ENCODE results near the gene PTPRN2.

Gene PTPRN2

GRCh38 chr7:157996359-157997079 is 591.1 kb downstream of the PTPRN2 start:
- DNase-seq (ENCODE audit: low read depth, low spot score): no peak
- no peak for TF ChIP-seq CTCF (IDR thresholded peaks at IDR 0.05; ENCODE audit: insufficient read depth, low read length, missing control alignments)
- H3K4me3 ChIP-seq (ENCODE audit: low read depth, low read length): no peak overlapping the region
- ChIA-PET CTCF (no interaction called here), POLR2A (no interaction called here)

- DNase-seq (ENCODE audit: low read depth, low spot score): no peak
- H3K4me3 ChIP-seq (ENCODE audit: low read depth, low read length): no peak overlapping the region
- ChIA-PET POLR2A (no interaction called here), CTCF (no interaction called here)
- no peak for TF ChIP-seq CTCF (IDR thresholded peaks at IDR 0.05; ENCODE audit: insufficient read depth, low read length, missing control alignments)
Measured at GRCh38 chr7:157995815-157996214, 591.8 kb downstream of the PTPRN2 start.

- DNase-seq (ENCODE audit: low read depth, low spot score): no peak
- POLR2A ChIA-PET: no interaction called here
- no peak for TF ChIP-seq CTCF (IDR thresholded peaks at IDR 0.05; ENCODE audit: insufficient read depth, low read length, missing control alignments)
- CTCF ChIA-PET: no interaction called here
- H3K4me3 ChIP-seq (ENCODE audit: low read depth, low read length): no peak overlapping the region
Measured at GRCh38 chr7:157994319-157994718, 593.3 kb downstream of the PTPRN2 start.

- POLR2A ChIA-PET: no interaction called here
- CTCF ChIA-PET: no interaction called here
- no peak for DNase-seq (ENCODE audit: low read depth, low spot score)
- H3K4me3 ChIP-seq (ENCODE audit: low read depth, low read length): no peak overlapping the region
- no peak for TF ChIP-seq CTCF (IDR thresholded peaks at IDR 0.05; ENCODE audit: insufficient read depth, low read length, missing control alignments)
Measured at GRCh38 chr7:157993406-157994105, 594.1 kb downstream of the PTPRN2 start.

GRCh38 chr7:157992511-157993160 is 595.0 kb downstream of the PTPRN2 start:
- CTCF ChIA-PET: no interaction called here
- H3K4me3 ChIP-seq (ENCODE audit: low read depth, low read length): no peak overlapping the region
- POLR2A ChIA-PET: no interaction called here
- TF ChIP-seq CTCF (IDR thresholded peaks at IDR 0.05; ENCODE audit: insufficient read depth, low read length, missing control alignments): no peak
- DNase-seq (ENCODE audit: low read depth, low spot score): no peak

GRCh38 chr7:157991761-157992160 is 595.9 kb downstream of the PTPRN2 start:
- no peak for TF ChIP-seq CTCF (IDR thresholded peaks at IDR 0.05; ENCODE audit: insufficient read depth, low read length, missing control alignments)
- no peak for DNase-seq (ENCODE audit: low read depth, low spot score)
- ChIA-PET POLR2A (no interaction called here), CTCF (no interaction called here)
- H3K4me3 ChIP-seq (ENCODE audit: low read depth, low read length): no peak overlapping the region

Measured in AG04449 (cell line).